G401 (cell line): ENCODE data around the gene TUSC2. TPM values are rescaled to one million over a fixed set of nuclear protein-coding genes. Genes with fewer than 3 reads are reported as not detected.
"Not testable (repeated sequence)": the region's sequence is repeated elsewhere in the genome, so short reads cannot be mapped to it uniquely, and the experiment has no call there.

Experiments used
- DNase-seq: peaks from one replicate; pipeline ENCODE4 v3.0.0-alpha.2; 2015; ENCODE audit warnings: low spot score
- in situ Hi-C: cut with HindIII; loops from 2 replicates; pipeline ENCODE4 v1.10.0; 2016; ENCODE audit warnings: low sequenced_read_pairs, mixed read lengths
- total RNA-seq: library from RNA; depleted of rRNA; stranded (reverse); fragments of >200 nt; shearing (Covaris generic); gene quantifications from 2 replicates; pipeline ENCODE4 v1.2.3, GENCODE V29; 2014; rRNA removed

The TUSC2 gene
- total RNA-seq, 1 experiment from 2014 or later, result 45.0 TPM

DNA sequence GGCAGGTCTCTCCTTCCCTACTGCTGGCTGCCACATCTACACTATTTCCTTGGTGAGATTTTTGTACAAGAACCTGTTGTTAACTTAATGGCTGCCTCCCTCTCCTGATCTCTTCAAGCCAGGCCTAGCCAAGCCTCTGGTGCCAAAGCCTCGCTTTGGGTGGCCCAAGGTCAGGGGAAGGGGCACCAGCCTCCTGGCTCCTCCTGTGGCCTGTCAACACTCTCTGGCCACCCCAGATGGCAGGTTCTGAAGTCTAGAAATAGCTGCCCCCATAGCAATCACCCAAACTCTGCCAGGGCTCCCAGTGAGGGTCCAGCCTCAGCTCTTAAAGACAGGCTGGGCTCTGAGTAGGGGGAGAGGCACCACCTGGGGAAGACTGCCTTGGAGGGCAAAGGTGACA is 40.8 kb downstream of the TUSC2 start:
- DNase-seq, result no peak
- in situ Hi-C loops, result no loop called here

GRCh38 chr3:50286322-50287227 is 41.4 kb downstream of the TUSC2 start:
- no peak for DNase-seq
- in situ Hi-C loops, result no loop called here

- in situ Hi-C loops, DNase-seq: not testable (repeated sequence)
Measured at GRCh38 chr3:50284121-50284520, 43.9 kb downstream of the TUSC2 start.

- in situ Hi-C loops, result no loop called here
- no peak for DNase-seq
Measured at GRCh38 chr3:50279255-50280016, 48.6 kb downstream of the TUSC2 start.

DNA sequence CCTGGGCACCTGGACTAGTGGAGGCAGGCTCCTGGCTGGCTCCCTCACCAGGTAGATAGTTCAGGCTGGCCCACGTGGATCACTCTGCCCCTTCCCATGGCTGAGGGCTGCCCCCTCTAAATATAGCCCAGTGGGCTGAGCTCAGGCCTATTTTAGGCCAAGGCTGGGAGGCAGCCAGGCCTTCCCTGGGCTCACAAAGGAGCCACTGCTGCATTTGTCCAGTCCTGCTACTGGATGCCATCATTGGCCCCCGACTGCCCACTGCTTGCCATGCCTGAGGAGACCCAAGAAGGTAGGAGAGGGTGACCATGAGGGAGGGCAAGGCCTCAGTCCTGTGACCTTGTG is 49.2 kb downstream of the TUSC2 start, which contains the start of gene LSMEM2:
Gene LSMEM2, plus strand, starts transcription at position 208 of the 345 bp plus-strand sequence. Its CDS starts 27 bp downstream, at position 235.
- DNase-seq, result no peak
- in situ Hi-C loops, result no loop called here

DNA sequence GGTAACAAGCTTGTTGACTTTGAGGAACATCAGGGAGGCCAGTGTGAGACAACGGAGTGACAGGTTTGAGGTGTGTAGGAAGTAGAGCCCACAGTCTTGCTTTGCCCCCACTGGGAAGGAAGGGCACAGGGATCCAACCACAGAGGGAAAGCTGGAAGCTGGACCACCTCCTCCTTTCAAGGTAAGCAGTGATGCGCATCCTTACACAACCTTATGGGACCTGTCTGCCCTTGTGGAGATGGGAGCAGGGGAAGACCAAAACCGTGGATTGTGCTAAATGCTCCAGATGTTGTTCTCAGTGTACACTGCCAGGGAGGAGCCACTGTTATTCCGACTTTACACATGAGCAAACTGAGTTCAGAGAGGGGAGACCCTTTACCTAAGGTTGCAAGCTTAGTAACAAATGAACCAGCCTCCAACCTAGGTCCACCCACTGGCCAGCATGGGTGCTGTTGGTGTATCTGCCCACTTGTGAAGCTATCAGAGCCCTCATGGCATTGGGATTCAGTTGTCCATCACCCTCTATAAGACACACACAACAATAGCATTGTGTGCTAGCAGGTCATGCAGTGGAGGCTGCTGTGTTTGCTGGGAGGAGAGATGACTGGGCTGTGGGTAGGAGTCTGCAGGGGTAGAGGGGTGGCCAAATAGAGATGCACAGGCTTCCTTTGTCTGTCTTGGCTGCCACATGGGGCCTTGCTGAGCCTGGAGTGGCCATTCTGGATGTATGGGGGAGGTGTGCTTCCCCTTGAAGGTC is 49.7 kb downstream of the TUSC2 start:
- in situ Hi-C loops, result no loop called here

GRCh38 chr3:50276762-50277101 is 51.3 kb downstream of the TUSC2 start:
- DNase-seq, result no peak
- in situ Hi-C loops, result no loop called here

More for the DNA sequence above, 49.7 kb downstream of the TUSC2 start:
- no peak for DNase-seq

DNA sequence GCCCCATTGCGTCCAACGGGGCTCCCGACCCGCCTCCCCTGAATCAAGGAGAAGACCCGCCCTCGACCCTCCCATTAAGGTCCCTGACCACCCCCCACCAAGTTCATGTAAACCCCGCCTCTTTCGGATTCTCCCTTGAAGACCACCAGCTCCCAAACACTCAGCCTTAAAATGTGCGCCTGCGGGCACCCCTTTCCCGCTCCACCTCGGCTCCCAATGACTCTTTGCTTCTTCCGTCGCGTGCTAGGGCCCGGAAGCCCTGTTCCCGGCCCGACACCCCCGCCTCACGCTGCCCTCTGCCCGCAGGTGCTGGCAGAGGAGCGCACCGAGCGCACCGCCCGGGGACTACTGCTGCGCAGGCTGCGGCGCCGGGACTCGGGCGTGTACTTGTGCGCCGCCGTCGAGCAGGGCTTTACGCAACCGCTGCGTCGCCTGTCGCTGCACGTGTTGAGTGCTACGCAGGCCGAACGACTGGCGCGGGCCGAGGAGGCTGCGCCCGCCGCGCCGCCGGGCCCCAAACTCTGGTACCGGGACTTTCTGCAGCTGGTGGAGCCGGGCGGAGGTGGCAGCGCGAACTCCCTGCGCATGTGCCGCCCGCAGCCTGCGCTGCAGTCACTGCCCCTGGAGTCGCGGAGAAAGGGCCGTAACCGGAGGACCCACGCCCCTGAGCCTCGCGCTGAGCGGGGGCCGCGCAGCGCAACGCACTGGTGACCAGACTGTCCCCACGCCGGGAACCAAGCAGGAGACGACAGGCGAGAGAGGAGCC is 51.8 kb downstream of the TUSC2 start:
- in situ Hi-C loops, result no loop called here
- DNase-seq, result no peak

DNA sequence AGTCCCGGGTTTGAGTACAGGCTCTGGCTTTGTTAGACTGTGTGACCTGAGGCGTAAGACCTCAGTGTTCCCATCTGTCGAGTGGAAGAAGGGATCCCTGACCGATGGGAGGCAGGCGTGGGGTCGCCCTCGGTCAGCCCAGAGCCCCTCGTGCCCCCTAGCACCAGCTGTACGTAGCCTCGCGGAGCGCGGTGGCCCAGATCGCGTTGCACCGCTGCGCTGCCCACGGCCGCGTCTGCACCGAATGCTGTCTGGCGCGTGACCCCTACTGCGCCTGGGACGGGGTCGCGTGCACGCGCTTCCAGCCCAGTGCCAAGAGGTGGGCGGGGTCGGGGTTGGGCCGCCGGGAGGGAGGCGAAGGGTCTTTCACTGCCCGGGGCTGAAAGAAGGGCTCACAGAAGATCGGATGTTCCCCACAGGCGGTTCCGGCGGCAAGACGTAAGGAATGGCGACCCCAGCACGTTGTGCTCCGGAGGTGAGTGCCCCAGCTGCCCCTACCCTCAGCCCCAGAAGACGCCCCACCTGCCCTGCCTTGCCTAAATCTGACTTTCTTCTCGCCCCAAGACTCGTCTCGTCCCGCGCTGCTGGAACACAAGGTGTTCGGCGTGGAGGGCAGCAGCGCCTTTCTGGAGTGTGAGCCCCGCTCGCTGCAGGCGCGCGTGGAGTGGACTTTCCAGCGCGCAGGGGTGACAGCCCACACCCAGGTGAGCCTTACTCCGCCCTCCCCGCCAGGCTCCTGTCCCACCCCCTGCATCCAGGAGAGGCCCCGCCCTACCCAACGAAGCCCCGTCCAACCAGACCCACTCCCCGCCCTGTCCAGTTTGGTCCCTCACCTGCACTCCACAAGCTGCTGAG is 52.7 kb downstream of the TUSC2 start:
- in situ Hi-C loops, result no loop called here
- DNase-seq, result no peak

Other genes starting within 250 kb of the TUSC2 start
- 94.0 and 125 TPM in 2 replicates for gene RBM5, start 239.3 kb downstream of the TUSC2 start, total RNA-seq
- gene SEMA3F, start 172.9 kb downstream of the TUSC2 start, total RNA-seq, result 46.9 and 55.8 TPM in 2 replicates
- gene GNAT1, start 136.6 kb downstream of the TUSC2 start, total RNA-seq, result not detected in 2 replicates
- 1.1 and 3.0 TPM in 2 replicates for gene SLC38A3, start 123.0 kb downstream of the TUSC2 start, total RNA-seq
- gene GNAI2, start 92.0 kb downstream of the TUSC2 start, total RNA-seq, result 67.4 and 104 TPM in 2 replicates
- 68.1 and 81.8 TPM in 2 replicates for gene SEMA3B, start 59.1 kb downstream of the TUSC2 start, total RNA-seq
- gene LSMEM2, start 49.1 kb downstream of the TUSC2 start, total RNA-seq, result 1.6 TPM in 1 of 2 replicates, not detected in the other
- gene IFRD2, start 35.8 kb downstream of the TUSC2 start, total RNA-seq, result 88.7 and 97.4 TPM in 2 replicates
- gene HYAL3, start 28.8 kb downstream of the TUSC2 start, total RNA-seq, result 7.9 and 10.0 TPM in 2 replicates
- 3.4 and 16.0 TPM in 2 replicates for gene NAA80, start 28.8 kb downstream of the TUSC2 start, total RNA-seq
- 15.8 and 18.4 TPM in 2 replicates for gene HYAL1, start 24.6 kb downstream of the TUSC2 start, total RNA-seq
- 91.0 and 99.0 TPM in 2 replicates for gene HYAL2, start 5.5 kb downstream of the TUSC2 start, total RNA-seq
- 23.2 and 31.8 TPM in 2 replicates for gene RASSF1, start 12.6 kb upstream of the TUSC2 start, total RNA-seq
- gene ZMYND10, start 17.5 kb upstream of the TUSC2 start, total RNA-seq, result 10.1 TPM in 1 of 2 replicates, not detected in the other
- gene NPRL2, start 22.6 kb upstream of the TUSC2 start, total RNA-seq, result 26.7 and 27.3 TPM in 2 replicates
- gene CYB561D2, start 22.6 kb upstream of the TUSC2 start, total RNA-seq, result 18.3 and 31.4 TPM in 2 replicates
- gene TMEM115, start 31.3 kb upstream of the TUSC2 start, total RNA-seq, result 35.4 and 43.1 TPM in 2 replicates
- gene CACNA2D2, start 175.4 kb upstream of the TUSC2 start, total RNA-seq, result 1.9 and 2.0 TPM in 2 replicates
- gene C3orf18, start 239.5 kb upstream of the TUSC2 start, total RNA-seq, result 10.8 and 15.4 TPM in 2 replicates
- 3.4 and 9.5 TPM in 2 replicates for gene HEMK1, start 241.3 kb upstream of the TUSC2 start, total RNA-seq